ENCODE results near the gene CP. TPM values are rescaled to one million over a fixed set of nuclear protein-coding genes. Genes with fewer than 3 reads are reported as not detected.
A peak's percentile ranks its signal among the peaks of the same experiment; 100 is the strongest.

Gene CP
- total RNA-seq, 6 donors from 2014 or later, result 3.9 to 87.3 (median 18.9) TPM

DNA sequence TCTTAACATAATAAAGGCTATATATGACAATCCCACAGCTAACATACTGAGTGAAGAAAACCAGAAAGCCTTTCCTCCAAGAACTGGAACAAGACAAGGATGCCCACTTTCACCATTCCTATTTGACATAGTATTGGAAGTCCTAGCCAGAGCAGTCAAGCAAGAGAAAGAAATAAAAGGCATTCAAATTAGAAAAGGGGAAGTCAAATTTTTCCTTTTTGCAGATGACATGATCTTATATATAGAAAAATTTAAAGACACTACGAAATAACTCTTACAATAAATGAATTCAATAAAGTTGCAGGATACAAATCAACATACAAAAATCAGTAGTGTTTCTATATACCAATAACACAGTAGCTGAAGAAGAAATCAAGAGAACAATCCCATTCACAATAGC lies 42.2 kb upstream of the CP start:
- Histone ChIP-seq H3K27ac (no peak overlapping the region), H3K27me3 (no peaks in the 10 kb centered on the region), H3K9me3 (no peaks in the 10 kb centered on the region), H3K36me3 (no peaks in the 10 kb centered on the region), H3K4me3 (no peak overlapping the region), H3K4me1 (no peaks in the 10 kb centered on the region)
- no peak for ATAC-seq (ENCODE audit: low FRiP score in 2 of 2)
- TF ChIP-seq POLR2AphosphoS5 (IDR thresholded peaks at IDR 0.05) (no peak), EP300 (IDR thresholded peaks at IDR 0.05) (no peak), CTCF (IDR thresholded peaks at IDR 0.05) (no peak), POLR2A (IDR thresholded peaks at IDR 0.05) (no peak)
- DNase-seq, result no peak
- 54 to 79% methylated on average over 1 of the region's 1 CpG for WGBS, 2 donors

DNA sequence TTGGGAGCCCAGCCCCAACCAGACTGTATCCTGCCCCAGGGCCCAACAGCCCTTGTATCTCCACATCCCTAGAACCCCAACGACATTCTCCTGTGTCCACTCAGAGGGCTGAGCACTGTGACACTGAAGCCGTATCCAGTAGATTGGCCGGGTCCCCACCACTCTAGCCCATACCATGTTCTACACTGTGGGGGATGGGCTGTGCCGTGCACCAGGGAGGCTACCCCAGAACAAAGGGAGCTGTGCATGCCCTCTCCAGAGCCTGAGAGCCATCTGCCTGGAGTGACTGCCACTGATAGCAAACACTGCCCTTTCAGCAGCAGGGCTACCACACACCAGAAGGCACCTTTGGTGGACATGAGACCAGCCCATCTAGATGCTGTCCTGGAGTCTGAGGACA lies 37.1 kb upstream of the CP start:
- H3K36me3 ChIP-seq, result no peaks in the 10 kb centered on the region
- H3K27me3 ChIP-seq, result no peaks in the 10 kb centered on the region
- H3K27ac ChIP-seq, result no peak overlapping the region
- 83 to 95% methylated on average over 4 of the region's 4 CpGs for WGBS, 2 donors
- peaks cover 0 to 7% (median 0%) of the 10 kb centered on the region in 4 donors for H3K4me1 ChIP-seq
- no peaks in the 10 kb centered on the region for H3K9me3 ChIP-seq
- no peak for DNase-seq
- no peak overlapping the region for H3K4me3 ChIP-seq
- TF ChIP-seq EP300 (IDR thresholded peaks at IDR 0.05), result no peak
- TF ChIP-seq POLR2AphosphoS5 (IDR thresholded peaks at IDR 0.05), result no peak
- TF ChIP-seq CTCF (IDR thresholded peaks at IDR 0.05), result no peak
- ATAC-seq (ENCODE audit: low FRiP score in 2 of 2), result peak in 1 of 2 donors; percentile 59

- ATAC-seq (ENCODE audit: low FRiP score in 2 of 2), result peak in 1 of 2 donors; percentile 15
- Histone ChIP-seq H3K27ac (no peak overlapping the region), H3K36me3 (no peaks in the 10 kb centered on the region), H3K4me1 (peaks cover 0 to 7% (median 0%) of the 10 kb centered on the region in 4 donors), H3K4me3 (no peak overlapping the region), H3K27me3 (no peaks in the 10 kb centered on the region), H3K9me3 (no peaks in the 10 kb centered on the region)
- TF ChIP-seq CTCF (IDR thresholded peaks at IDR 0.05) (no peak), POLR2A (IDR thresholded peaks at IDR 0.05) (no peak), POLR2AphosphoS5 (IDR thresholded peaks at IDR 0.05) (no peak), EP300 (IDR thresholded peaks at IDR 0.05) (no peak)
- WGBS, 2 donors, result 56 to 59% methylated on average over 3 of the region's 3 CpGs
- no peak for DNase-seq
These were observed 36.7 kb upstream of the CP start for GRCh38 chr3:149258298-149258697.

- WGBS, 2 donors, result 76 to 78% methylated on average over 2 of the region's 2 CpGs
- H3K4me1 ChIP-seq, result peaks cover 7 to 13% (median 12%) of the 10 kb centered on the region in 4 donors
- H3K4me3 ChIP-seq, result no peak overlapping the region
- H3K36me3 ChIP-seq, result no peaks in the 10 kb centered on the region
- no peaks in the 10 kb centered on the region for H3K9me3 ChIP-seq
- ATAC-seq (ENCODE audit: low FRiP score in 2 of 2) (no peak), DNase-seq (no peak)
- H3K27me3 ChIP-seq, result no peaks in the 10 kb centered on the region
- TF ChIP-seq POLR2AphosphoS5 (IDR thresholded peaks at IDR 0.05) (no peak), POLR2A (IDR thresholded peaks at IDR 0.05) (no peak), EP300 (IDR thresholded peaks at IDR 0.05) (no peak), CTCF (IDR thresholded peaks at IDR 0.05) (no peak)
- H3K27ac ChIP-seq, result no peak overlapping the region
These were observed 30.6 kb upstream of the CP start for GRCh38 chr3:149252272-149252671.

- Histone ChIP-seq H3K36me3 (no peaks in the 10 kb centered on the region), H3K4me3 (no peak overlapping the region), H3K27me3 (no peaks in the 10 kb centered on the region), H3K4me1 (peaks cover 18 to 23% (median 21%) of the 10 kb centered on the region in 4 donors), H3K27ac (no peak overlapping the region), H3K9me3 (no peaks in the 10 kb centered on the region)
- ATAC-seq (ENCODE audit: low FRiP score in 2 of 2) (no peak), DNase-seq (no peak)
- WGBS, 2 donors, result 92 to 96% methylated on average over 3 of the region's 3 CpGs
- TF ChIP-seq CTCF (IDR thresholded peaks at IDR 0.05) (no peak), EP300 (IDR thresholded peaks at IDR 0.05) (no peak), POLR2AphosphoS5 (IDR thresholded peaks at IDR 0.05) (no peak), POLR2A (IDR thresholded peaks at IDR 0.05) (no peak)
These were observed 29.6 kb upstream of the CP start for GRCh38 chr3:149251186-149251585.

Data from upper lobe of left lung (tissue), 6 donors.